GM19351 (cell line): Measurements from ENCODE around the gene CPPED1.
A peak's percentile ranks its signal among the peaks of the same experiment; 100 is the strongest.
"Not testable (repeated sequence)": the region's sequence is repeated elsewhere in the genome, so short reads cannot be mapped to it uniquely, and the experiment has no call there.

Experiments
- ATAC-seq: cut with Tn5 transposase; IDR thresholded peaks from one replicate; pipeline ENCODE4 v1.9.1; 2021; ENCODE audit warnings: mild to moderate bottlenecking, moderate library complexity; ENCODE audit not compliant: unreplicated experiment

CPPED1 gene

DNA sequence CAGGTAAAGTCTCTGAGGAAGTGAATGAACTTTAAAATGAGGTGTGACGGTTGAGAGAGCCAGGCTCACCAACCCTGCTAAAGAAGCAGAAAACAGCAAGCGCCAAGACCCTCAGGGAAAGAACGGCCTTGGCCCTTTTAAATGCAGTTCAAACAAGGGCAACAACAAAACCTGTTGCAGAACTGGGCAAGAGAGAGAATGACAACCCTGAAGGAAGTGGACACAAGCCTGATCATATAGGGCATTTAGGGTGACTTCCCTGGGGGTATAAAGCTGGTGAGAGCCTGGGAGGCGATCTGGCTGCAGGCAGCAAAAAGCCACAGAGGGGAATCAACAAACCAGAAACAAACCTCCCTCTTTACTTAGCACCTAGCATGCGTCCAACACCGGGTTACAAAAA is 1.0 kb downstream of the CPPED1 start:
- no peak for ATAC-seq

DNA sequence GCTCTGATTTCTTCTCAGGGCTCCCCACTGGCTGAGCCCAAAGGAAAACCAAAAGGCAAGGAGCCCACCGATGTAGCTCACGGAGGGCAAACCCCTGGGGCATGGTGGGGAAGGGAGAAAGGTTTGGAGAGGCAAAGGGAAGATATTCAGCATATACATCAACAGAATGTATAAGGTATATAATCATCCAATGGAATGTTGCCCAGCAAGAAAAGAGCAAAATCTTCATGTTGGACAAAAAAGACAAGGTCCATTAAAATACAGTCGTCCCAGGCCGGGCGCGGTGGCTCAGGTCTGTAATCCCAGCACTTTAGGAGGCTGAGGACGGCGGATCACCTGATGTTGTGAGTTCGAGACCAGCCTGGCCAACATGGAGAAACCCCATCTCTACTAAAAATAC is 1.6 kb downstream of the CPPED1 start:
- no peak for ATAC-seq

DNA sequence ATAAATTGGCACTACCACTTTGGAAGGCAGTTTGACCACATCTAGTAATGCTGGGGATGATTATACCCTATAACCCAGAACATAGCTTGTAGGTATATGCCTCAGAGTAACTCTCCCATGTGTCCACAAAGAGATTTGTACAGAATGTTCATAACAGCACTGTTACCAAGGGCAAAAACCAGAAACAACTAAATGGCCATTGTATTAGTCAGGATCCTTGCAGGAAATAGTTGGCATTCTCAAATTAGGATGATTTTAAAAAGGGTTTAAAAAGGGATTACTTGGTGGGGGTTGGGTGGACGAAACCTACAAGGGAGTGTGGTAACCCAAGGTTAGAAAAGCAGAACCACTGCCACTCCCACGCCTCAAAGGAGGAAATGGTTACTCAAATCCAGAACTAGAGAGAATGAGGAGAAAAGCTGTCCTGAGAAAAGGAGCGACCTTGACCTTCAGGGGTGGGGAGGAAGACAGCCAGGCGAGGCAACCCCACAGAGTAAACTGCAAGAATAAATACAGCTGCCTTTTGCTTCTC is 2.1 kb downstream of the CPPED1 start:
- peak; percentile 43 for ATAC-seq

DNA sequence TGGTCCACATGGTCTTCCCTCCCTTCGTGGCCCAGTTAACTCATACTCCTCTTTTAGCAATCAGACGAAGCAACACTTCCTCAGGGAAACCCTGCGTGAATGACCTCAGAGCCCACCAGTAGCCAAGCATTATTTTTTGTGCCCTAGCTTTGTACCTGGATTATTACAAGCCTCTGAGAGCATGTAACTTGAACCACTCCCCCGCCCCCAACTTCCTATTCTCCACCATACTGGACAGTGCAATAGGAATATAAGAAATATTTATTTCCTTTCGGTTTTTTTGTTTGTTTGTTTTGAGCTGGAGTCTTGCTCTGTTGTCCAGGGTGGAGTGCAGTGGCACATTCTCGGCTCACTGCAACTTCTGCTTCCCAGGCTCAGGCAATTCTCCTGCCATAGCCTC is 2.9 kb downstream of the CPPED1 start:
- ATAC-seq: no peak

DNA sequence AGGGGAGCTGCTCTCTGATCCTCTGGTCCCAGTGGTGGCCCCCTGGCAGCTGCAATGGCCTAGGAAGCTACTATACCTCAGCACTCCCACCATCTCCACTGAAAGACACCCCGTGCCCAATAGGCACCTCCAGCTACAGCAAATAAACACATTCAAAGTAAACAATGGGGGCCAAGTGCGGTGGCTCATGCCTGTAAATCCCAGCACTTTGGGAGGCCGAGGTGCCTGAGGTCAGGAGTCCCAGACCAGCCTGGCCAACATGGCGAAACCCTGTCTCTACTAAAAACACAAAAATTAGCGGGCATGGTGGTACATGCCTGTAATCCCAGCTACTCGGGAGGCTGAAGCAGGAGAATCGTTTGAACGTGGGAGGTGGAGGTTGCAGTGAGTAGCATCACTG is 3.7 kb downstream of the CPPED1 start:
- ATAC-seq: not testable (repeated sequence)

DNA sequence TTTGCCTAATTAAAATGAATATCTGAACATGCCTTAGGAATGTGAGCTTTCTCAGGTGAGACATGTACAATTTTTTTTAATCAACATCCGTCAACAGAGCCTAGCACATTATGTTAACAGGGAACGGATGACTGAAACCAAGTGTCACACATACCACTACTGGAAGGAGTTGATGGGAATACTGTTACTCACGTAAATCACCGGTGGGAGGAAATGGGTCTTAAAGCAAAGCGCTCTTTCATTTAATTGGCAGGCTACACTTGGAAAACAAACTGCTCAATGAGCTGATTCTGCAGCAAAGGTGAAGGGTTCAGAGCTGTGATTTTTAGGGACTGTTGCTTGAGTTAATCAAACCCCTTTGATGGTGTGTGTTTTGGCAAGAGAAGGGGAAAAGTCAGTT is 4.8 kb downstream of the CPPED1 start:
- no peak for ATAC-seq

DNA sequence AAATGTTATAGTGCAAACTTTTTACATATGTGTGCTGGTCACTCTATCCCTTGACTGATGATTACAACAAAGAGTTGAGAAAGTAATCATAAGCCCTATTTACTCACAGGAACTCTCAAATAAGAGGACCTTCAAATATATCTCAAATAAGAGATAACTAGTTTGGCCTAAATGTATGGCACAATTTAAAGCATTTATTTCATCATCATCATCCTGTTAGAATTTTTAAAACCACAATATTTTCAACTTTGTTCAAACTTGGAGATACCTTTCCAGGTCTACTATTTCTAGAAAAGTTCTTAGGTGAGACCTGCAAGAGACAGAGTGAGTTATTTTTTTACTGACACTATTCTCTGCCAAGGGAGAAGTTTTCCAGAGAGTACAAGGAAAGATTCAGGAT is 5.5 kb downstream of the CPPED1 start:
- no peak for ATAC-seq

DNA sequence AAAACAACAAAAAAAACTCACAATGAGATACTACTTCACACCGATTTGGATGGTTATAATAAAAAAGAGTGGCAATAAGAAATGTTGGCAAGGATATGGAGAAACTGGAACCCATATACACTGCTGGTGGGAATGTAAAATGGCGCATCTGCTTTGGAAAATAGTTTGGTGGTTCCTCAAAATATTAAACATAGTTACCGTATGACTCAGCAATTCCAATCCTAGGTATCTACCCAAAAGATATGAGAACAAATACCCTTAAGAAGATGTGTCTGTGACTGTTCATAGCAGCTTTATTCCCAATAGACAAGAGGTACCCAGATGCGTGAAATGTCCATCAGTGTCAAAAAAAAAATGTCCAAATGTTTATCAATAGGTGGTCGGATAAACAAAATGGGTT is 7.2 kb downstream of the CPPED1 start:
- no peak for ATAC-seq

DNA sequence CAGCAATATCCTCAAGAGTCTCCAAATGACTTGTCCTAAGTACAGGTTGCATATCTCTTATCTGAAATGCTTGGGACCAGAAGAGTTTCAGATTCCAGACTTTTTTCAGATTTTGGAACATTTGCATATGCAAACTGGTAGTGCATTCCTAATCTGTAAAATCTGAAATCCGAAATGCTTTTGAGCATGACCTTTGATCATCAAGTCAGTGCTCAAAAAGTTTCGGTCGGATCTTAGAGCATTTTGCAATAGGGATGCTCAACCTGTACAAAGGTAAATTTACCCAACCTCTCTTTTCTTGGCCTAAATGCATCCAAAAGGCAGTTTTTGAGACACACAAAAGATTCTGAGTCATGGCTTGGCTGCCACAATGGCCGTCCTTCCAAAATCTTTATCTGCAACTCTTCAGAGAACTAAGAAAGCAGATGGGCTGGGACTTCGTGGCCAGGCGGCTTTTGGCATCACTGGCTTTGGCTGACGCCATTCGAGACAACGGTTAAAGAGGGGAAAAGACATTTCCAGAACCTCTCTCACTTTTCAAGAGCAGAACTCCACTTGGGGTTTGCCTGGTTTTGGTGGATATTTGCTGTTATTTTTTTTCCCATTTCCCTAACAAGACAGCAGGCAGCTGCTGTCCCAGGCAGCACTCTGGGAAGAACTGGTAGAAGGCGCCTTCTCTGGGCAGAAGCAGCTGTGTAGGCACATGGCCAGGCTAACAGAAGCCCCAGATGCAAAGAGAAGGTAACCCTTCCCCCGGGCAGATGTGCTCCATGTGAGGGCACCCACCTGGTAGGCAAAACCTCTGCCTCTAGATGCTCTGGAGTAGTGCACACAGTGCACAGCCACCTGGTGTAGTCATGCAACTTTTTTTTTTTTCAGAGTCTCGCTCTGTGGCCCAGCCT is 8.9 kb downstream of the CPPED1 start:
- no peak for ATAC-seq

DNA sequence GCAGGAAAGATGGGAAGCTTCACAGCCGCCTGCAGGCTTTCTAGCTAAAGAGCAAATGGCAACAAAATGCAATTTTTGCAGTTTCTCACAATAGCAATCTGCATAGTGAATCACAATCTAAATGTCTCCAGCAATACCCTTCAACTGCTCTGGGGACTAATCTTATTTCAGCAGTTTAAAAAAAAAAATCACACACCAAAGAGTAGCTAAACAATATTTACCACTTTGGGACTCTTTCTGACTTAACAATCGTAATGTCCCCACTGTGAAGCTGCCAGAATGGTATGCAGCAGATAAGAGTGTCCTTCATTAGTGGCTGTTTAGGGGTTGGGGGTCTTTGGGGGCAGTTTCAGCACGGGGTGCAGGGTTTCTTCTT is 9.8 kb downstream of the CPPED1 start:
- ATAC-seq: no peak

DNA sequence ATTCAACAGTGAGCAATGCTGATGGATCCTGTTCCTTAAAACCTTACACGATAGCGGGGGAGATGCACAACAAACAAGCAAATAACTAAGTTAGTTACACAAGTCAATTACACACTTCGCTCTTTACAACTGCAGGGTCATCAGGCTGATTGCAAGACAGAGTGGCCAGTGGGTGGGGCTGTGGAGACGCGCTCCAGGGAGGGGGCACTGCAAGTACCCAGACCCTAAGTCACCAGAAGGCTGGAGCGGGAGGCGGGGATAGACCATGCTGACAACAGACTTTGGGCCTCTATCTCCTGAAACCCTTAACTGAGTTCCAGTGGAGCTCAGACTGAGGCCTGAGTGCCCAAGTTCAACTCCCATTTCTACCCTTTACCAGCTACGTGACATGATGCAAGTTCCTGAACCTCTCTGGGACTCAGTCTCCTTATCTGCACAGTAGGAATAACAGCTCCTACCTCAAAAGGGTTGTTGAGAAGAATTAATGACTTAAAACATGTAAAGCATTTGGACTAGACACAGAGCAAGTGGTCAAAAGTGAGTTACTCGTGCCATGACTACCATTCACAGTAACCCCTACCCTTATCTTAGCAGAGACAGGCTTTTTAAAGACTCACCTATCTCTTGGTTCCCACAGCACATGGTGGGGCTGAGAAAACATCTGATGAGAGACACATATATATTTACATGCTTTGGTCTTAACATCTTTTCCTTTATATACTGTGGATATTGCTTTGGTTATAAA is 10.4 kb downstream of the CPPED1 start:
- ATAC-seq: no peak

DNA sequence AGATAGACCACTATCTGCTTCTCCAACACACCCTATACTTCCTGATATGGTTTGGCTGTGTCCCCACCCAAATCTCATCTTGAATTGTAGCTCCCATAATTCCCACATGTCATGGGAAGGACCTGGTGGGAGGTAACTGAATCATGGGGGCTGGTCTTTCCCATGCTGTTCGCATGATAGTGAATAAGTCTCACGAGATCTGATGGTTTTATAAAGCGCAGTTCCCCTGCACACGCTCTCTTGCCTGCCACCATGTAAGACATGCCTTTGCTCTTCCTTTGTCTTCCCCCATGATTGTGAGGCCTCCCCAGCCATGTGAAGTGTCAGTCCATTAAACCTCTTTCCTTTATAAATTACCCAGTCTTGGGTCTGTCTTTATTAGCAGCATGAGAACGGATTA is 11.2 kb downstream of the CPPED1 start:
- ATAC-seq: not testable (repeated sequence)

DNA sequence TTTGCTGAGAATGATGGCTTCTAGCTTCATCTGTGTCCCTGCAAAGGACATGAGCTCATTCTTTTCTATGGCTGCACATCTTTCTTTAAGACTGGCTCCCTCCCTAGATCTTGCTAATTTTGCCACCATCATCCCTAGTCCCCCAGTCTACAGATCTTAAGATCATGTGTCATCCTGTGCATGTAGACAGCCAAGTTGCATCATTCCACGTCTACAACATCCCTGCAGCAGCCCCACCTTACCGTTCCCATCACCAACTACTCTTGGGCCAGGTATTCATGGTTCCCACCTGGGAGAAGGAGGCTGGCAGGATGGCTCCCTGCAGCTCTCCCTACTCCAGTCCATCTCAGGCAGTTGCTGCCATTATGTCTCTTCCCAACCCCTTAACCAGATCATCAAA is 12.3 kb downstream of the CPPED1 start:
- ATAC-seq: no peak

DNA sequence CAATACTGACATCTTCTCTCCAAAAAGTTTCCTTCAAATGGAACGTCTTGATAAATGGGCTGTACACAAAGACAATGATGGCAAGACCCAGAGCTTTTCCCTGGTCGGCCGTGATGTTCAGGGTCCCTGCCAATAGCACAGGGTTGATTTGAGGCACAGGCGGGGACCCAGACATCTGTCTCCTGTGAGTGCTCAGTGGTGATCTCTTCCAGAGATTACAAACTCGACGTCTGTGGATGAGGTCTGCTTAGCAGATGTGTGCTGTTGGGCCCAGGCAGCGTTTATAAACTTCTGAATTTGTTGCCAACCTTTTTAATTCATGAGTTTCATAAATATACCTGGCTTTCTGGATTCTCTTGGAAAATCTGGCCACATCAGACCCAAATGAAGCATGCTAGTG is 14.9 kb downstream of the CPPED1 start:
- no peak for ATAC-seq

DNA sequence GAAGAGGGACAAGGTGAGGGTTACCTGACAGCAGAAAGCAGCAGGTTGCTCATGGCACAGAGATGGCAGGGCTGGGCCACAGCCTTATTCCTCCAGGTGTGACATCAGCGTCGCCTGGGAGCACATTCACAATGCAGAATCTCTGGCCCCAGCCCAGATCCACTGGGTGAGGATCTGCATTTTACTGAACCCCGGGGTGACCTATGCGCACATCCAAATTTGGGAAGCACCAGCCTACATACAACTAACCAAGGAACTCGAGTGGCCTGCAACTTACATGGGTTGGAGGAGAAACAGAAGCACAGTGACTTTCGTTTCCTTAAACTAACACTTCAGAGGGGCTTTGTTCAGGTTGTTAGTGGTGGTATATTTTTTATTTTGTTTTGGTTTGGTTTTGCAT is 17.6 kb downstream of the CPPED1 start:
- no peak for ATAC-seq

DNA sequence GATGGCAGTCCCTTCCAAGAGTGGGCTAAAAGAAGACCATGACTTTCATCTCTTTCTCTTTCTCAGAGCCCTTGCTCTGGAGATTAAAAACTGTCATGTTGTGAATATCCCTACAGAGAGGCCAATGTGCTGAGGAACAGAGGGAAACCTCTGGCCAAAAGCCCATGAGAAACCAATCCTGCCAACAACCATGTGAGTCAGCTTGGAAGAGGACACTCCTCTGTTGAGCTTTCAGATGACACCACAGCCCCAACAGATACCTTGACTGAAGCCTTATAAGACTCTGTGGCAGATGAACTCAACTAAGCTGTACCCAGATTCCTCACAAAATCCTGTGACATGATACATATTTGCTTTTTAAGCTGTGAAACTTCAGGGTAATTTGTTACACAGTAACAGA is 19.6 kb downstream of the CPPED1 start:
- no peak for ATAC-seq

DNA sequence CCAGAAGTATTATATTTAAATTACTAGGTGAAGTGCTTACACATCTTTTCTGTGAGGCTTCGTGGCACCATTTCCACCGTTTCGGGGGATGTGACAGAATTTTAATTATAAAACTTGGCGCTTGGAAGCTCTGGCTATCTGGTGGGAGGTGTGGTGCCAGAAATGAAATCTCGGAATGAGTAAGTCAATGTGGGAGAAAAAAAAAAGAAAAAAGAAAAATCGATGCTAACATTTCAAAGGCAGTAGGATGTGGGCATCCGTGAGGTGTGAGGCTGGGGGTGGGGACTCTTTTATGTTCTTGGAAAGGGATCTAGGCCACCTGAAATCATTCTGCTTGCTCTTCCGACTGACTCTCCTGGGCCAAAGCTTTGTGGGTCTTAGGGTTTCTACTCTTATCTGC is 21.9 kb downstream of the CPPED1 start:
- ATAC-seq: no peak

DNA sequence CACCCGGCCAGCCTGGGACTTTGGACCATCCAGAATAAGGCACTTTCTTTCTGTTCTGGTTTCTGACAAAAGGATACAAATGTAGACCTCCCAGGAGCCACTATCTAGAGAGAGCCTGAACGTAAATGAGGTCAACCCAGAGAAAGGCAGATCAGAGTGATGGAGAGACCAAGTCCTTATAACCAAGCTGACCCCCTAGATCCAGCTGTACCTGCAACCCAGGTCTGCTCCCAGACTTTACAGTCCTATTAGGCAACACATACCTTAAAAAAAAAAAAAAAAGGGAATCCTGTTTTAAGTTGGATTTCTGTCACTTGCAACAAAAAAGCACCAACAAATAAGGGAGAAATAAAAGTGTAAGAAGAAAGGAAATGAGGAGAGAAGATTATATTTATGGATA is 23.2 kb downstream of the CPPED1 start:
- ATAC-seq: no peak

DNA sequence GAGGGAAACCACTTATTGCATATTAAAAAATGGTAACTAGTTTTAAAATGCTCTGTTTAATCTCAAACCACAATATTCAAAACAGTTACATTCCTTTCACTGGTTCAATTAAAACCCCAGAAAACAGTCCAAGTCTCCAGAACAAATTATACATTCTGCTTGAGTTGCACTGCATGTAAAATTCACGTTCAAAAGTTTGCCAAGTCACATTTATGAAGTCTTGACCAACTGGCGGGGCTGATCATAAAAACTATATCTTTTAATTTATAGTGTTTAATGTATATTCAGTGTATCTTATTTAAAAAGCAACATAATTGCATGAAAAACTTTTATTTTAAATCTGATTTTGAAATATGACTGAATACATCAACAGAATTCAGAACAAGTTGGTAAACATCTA is 25.0 kb downstream of the CPPED1 start:
- no peak for ATAC-seq

DNA sequence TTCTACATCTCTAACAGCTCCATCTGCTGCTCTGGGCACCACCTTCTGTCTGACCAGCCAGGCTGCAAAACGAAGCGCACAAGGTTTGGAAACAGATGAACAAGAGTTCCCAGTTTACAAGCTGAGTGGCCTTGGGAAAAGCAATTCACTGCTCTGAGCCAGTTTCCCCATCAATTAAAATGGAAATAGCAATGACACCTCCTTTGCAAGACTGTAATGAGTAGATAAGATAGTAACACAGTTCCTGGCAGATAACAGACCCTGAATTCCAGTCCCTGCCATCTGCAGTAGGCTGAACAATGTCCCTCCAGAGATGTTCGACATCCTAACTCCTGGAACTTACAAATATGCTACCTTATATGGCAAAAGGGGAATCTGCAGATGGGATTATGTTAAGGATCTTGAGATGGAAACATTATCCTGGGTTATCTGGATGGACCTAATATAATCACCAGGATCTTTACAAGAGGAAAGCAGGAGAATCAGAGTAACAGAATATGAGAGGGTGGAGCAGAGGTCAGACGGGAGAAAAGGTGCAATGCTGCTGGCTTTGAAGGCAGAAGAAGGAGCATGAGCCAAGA is 27.9 kb downstream of the CPPED1 start:
- no peak for ATAC-seq

DNA sequence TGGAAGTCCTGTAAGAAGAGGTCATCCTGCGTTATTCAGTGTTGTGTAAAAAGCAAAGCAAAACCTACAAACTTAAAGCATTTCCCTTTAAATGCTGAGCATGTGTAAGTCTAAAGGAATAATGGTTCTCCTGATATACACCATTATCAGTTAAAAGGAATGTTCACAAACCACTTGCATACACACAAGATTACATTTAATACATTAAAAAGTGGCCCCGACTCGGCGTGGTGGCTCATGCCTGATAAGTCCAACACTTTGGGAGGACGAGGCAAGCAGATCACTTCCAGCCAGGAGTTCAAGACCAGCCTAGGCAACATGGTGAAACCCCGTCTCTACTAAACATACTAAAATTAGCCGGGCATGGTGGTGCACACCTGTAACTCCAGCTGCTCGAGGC is 30.5 kb downstream of the CPPED1 start:
- no peak for ATAC-seq

DNA sequence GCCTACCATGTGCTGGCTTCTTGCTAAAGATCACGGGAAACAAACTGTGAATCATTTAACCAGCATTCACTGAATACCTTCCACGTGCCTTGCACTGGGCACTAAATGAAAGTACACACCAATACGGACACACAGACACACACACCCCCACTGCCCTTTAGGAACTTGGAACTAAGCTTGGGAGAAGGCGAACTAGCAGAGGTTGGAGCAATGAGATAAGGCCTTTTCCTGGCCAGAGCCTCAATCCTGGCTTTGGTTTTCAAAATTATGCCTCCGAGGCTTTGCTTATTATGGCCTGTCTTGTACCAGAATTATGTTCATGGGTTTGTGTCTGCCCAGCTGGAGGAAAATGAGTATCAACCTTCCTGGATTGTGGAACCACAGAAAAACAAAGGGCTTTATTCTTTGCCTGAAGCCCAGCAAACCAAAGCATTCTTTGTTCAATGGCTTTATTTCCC is 32.3 kb downstream of the CPPED1 start:
- ATAC-seq: no peak
